Middle frontal gyrus (tissue), 1 donor: Measurements from ENCODE around the gene PCYT2.
"Not testable (repeated sequence)": the region's sequence is repeated elsewhere in the genome, so short reads cannot be mapped to it uniquely, and the experiment has no call there.

Source experiments
- DNase-seq: peaks from one replicate; pipeline ENCODE4 v3.0.0-alpha.2; 2015; ENCODE audit warnings: low spot score; ENCODE audit errors: extremely low spot score

Gene PCYT2

DNA sequence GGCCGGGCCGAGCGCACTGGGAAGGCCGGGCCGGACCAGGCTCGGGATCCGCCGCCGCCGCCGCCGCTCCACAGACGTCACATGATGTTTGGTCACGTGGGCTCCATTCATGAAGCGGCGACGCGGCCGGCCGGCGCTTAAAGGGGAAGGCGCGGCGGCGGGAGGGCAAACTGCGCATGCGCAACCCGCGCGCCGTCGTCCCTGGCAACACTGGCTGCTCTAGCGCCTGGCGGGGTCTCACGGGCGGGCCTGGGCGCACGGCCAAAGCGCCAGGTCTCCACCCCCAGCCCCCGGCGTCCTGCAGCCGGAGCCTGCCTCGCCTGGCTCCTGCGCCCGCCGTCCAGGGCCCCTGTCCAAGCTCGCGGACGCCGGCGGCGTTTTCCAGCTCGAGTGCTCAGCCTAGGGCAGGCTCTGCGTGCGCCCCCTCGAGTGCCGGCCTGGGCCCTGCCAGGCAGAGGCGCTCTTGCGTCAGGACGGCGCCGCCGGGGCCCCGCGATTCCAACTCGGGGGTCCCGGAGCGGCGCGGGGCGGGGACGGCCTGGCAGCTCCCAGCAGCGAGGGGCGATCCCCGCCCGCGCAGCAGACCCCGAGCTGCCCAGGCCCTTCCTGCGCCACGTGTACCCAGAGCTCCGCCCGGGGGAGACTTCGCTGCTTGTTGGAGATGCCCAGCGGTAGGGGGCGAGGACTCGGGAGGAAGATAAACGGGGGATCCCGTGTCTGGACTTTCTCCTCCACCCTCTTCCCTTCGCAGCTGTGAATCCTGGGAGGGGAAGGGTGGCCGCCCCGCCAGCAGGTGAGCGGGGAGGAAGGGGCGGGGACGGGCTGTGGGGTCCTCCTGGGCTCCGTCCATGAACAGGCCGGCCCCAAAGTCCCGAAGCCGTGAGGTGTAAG, 16.7 kb upstream of the PCYT2 start, which contains the start of gene MAFG:
Gene MAFG, minus strand, starts transcription at position 83 of the 891 bp plus-strand sequence. CDS start 4,550 bp downstream, outside the sequence.
- peak; percentile 91 for DNase-seq

DNA sequence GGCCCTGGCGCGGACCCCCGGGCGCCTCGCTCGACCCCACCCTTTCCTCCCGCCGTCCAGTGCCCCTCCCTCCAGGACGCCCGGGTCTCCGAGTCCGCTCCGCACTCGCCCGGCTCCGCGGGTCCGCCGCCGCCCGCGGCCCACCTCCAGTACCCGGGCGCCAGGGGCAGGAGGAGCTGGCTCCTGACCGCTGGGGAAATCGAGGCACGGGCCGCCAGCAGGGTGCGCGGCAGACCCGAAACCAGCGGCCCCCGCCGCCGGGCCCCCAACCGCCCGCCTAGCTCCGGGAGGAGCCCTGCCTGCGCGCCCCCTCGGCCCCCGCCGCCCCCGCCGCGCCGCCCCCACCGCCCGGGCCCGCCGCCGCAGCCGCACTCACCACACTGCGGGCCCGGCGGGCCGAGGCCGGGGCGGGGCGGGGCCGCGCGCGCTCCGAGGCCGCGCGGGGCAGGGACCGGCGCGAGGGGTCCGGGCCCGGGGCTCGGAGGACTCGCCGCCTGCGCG, 16.0 kb upstream of the PCYT2 start:
- no peak for DNase-seq

DNA sequence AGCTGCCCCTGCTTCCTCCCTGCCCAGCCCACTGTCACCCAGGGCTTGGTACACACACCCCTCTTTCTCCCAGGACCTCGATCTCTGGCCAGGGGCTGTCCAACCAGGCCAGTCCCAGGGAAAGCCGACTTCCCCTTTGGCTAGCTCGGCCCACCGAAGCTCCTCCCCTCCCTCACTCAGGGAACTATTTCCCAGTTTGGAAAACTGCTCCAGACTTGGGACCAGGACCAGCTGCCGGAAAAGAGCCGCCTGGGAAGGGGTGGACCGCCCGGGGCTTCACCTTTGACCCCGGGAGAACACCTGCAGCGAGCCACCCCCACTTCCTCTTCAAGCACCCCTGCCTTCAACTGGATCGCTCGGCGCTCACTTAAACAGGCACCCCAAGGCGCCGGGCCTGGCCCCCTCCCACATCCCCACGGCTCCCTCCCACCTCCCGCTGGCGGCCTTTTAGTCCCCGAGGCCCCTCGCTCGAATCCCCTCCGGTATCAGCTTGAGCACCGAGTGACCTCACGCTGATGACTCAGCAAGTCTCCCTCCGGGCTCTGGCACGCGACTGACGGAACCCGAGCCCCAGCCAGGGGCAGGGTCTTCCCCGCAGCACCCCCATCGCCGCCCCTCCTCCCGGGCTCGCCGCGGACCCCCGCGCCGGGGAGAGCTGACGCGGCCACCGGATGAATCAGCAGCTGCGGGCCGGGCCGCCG, 15.4 kb upstream of the PCYT2 start:
- DNase-seq: no peak

DNA sequence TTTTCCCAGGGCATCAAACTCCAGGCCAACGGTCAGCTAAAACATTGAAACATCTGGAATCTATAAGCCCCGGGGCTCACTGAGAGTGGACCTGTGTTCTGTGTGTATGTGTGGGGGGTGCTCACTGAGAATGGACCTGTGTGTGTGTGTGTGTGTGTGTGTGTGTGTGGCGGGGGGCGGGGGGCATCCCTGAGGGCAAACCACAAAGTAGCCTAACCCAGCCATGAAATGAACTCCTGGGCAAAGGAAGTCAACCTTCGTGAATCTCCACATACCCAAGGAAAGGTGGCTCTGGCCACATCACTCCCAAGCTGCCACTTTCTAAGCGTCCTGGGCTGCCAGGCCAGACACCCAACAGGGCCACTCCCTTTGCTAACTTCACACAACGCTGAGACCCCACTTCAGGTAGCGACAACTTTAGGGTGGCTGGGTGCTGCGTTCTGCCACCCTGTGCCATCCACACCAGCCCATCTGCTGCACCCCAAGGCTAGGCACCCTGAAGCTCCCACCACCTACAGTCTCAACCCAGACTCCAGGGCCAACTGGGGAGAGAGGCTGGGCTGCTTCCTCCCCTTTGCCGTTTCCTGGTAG, 14.8 kb upstream of the PCYT2 start:
- DNase-seq: no peak

DNA sequence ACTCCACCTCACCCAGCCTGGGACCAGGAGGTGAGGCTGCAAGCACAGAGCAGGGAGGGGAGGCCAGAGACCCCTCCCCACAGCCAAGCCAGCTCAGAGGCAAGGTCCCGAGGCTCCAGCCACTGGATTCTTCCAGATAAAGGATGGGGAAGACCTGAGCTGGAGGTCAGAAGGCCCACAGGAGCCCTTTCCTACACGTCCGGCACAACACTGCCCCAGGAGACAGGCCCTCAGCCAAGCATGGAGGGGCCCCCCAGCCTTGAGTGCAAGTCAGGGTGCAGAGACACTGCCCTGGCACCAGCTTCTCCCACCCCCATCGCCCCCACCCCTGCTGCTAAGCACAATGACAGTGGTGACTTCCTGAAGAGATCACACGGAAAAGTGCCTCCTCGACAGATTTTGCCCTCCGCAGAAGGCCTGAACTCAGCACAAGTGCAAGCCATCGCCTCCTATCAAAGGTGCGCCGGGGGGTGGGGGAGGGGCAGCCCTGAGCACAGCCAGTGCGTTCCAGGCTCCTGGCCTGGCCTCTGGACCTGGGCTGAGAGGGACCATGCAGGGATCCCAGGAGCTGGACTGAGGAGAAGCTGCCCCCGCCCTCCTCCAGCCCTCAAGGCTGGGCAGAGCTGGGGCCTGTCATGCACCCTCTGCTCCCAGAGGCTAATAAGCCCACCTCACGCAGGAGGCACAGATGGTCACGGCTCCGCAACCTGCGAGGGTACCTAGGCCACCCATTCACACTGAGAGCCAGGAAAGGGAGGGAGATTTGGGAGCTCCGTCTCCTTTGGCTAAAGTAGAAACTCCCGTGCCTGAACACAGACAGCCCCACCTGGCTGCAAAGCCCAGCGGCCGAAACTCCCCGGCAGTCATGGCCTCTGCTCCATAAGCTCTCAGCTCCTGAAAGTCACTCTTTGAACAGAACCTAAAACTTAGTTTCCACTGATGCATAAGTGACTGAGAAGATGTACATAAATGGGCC, 13.6 kb upstream of the PCYT2 start:
- no peak for DNase-seq

DNA sequence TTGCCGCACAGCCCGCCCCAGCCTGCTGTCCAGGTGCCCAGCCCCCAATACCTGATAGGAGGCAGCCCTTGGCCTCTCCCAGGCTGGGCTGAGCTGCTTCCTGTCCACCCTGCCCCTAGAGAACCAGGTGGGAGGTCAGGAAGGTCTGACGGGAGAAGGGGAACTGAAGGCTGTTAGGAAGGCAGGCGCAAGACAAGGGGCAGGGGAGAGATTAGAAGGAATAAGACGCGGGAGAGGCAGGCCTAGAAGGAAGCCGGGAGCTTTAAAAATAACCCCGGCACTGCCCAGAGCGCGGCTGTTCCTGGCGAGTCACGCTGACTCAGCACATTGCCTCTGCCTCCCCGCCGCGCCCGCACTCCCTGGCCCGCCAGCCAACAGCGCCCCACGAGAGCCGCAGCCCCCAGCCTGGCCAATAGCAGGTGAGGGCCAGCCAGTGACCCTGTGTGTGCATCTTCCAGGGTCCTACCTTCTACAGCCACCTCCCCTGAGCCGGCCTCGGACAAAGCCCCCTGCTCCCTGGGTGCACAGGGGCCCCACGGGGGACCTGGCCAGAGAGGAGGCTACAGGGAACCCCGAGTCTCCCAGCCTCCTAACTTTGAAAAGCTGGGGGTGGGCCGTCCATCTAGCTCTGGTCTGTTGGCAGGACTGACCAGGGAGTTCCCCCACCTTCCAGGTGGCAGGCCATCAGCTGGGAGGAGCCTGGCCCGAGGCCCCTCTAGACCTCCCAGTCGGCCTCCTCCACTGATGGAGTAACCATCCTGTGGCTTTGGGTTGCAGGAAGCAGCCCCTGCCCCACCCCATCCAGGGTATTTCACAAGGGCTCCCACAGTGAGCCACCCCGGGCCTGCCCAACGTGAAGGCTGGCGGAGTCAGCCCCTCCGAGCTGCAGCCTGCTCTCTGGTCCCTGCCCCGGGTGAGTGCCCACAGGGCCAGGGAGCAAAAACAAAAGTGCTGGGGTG, 12.4 kb upstream of the PCYT2 start:
- DNase-seq: no peak

DNA sequence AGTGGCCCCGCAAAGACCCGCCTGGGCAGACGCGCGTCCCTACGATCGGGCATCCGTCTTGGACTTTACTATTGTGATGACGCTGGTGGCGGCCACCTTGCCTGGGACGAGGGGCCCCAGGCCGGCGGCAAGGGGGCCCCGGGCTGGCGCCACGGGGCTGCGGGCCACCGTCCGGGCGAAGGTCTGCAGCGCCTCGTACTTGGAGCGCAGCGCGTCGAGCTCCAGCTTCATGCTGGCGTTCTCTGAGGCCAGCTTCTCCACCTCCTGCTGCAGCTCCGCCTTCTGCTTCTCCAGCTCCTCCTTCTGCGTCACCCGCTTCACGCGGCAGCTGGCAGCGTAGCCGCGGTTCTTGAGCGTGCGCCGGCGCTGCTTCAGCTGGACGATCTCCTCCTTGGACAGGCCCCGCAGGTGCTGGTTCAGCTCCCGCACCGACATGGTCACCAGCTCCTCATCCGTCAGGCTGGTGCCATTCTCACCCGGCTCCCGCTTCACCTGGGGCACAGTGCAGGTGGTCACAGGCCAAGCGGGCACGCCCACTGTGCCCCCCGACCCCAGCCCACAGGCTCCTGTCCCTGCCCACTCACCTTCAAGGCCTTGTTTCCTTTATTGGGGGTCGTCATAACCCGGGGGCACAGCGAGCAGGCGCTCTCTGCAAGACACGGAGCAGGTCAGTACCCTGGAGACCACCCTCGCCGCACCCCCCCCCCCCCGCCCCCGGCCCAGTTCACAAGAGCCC, 11.5 kb upstream of the PCYT2 start:
- DNase-seq: no peak

DNA sequence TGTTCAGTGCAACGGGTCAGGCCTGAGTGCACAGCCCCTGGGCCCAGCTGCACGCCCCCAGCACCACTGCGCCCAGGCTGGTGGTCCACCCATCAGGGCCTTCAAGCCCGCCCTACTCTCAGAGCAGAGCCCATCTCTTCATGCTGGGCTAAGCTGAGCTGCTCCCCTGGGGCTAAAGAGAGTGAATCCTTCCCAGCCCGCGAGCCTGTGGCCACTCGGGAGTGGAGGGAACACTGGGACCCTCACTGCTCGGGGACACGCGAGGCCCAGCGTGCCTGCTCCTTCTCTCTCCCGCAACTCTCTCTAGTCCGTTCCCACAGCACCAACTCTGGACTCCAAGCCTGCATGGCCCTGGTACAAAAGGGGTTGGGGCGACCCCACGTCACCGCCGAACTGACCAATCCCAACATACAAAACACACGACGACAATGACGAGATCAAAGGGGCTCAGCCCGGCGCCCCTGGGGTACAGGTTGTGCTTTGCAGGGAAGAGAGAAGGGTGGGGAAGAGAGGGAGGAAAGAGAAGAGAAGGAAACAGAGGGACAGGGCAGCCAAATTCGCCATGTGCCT, 10.9 kb upstream of the PCYT2 start:
- DNase-seq: no peak

DNA sequence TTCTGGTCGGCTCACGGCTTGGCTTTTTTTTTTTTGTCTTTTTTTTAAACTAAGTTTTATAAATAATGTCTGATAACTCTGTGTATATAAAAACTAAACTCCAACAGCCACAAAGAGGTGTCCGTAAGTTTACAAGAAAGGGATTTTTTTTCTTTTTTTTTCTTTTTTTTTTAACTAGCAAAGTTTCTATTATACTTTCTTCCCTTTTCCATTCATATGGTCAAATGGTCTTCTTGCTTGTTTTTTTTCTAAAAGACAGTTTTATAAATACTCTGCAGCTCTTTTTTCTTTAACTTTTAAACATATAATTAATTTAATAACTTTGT, 10.3 kb upstream of the PCYT2 start:
- DNase-seq: no peak

DNA sequence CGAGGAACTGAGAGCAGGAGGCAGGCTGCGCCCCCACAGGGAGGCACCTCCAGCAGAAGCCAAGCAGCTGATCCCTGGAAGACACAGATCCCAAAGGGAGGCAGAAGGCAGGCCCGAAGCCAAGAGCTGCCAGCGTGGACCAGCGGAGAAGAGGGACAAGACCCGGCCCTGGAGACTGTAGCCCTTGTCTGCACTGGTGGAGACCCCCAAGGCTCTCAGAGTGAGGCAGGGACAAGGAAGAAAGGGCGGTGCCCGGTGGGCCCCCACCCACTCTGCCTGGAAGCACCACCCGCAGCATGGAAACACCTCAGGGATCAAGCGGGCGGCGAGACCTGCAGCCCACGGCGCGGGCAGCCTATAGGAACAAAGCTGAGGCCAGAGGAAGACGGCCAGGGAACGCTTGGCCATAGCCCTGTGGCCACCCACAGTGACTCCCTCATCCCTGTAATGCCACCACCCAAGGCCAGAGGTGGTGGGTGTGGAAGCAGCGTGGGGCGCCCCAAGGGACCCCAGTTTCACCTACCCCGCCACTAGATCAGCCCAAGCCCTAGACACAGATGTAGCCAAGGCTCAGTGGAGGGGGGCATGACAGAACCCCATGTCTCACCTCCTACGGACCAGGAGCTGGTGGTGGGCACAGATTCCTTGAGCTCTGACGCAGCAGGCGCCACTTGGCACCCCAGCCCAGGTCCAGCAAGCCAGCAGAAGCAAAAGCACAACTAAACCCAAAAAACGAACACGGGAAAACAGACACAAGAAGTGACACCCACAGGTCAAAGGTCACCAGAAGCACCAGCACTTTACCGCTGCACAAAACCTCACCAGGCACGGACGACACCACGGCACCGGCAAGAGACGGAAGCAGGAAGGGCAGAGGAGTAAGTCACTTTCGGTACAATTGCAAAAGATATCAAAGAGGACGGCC, 9.7 kb upstream of the PCYT2 start:
- no peak for DNase-seq

DNA sequence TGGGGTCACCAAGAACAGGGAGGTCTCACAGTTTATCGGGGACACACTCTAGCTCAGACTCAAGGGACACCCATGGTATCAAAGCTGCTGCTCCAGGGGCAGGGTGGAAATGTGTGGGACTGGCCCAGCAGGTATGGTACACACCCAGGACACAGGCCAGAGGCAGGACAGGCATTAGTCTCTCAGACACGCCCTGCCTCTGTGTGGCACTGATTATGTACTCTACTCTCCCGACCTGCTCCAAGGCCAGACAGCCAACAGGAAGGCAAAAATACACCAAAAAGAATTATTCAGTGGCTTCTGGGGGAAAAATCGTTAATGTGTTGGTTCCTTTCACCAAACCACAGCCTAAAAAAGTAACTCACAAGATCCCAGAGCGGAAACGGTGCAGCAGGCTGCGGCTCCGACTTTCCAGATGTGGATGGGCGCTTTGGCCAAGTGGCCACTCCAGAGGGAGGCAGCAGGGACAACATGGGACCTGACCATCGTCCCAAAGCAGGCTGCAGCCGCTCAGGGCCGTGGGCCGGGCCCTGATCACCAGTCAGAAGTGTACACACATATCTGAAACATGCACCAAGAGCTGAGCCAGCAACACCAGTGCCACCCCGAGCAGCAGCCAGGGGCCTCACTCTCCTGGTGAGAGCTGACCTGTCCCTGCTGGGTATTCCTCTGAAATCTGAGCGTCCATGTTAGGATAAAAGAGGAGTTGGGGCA, 7.8 kb upstream of the PCYT2 start:
- no peak for DNase-seq

DNA sequence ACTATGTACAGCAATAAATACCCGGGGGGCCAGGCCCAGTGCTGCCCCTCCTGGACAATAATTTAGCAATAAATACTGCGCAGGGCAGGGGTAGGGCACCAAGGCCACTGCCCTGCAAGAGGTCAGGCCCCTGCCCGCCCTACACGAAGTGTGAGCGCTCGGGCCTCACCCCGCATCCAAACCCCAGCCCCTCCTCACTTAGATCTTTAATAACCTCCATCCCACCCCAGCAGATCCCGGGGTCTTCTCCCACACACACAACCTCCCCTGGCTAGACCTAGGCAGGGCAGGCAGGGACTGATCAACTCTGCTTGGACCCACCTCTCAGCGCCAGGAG, 7.1 kb upstream of the PCYT2 start:
- DNase-seq: not testable (repeated sequence)

DNA sequence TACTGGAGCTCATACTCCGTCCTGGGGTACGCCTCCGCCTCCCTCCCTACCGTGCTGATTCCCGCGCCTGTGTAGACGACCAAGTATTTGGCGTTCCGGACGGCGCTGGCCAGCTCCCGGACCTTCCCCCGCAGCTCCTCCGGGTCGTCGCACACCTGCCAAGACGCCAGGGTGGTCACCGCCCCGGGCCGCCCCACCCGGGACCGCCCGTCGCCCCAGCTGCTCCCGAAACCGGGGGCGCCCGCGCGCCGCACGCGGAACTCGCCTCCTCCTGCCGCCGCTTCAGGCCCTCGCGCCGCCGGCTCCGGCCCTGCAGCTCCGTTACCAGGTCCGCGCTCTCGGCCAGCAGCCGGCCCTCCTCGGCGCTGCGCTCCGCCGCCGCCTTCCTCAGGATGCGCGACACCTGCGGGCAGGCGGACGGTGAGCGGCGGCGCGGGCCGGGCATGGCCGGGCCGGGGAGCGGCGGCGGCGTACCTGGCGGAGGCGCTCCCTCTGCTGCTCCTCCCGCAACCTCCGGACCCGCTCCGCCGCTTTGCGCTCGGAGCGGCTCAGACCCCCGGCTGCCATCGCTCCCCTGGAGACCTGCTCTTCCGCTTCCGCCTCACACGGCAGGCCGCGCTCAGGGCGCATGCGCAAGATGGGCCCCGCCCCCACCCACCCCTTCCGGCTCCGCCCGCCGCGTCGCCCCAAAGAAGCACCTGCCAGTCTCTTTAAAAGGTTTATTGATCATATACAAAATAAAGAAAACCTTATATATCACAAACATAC, 6.5 kb upstream of the PCYT2 start, which contains the start of gene SIRT7:
Gene SIRT7, minus strand, starts transcription at position 612 of the 768 bp plus-strand sequence. Its CDS starts 45 bp downstream, at position 567.
- no peak for DNase-seq

DNA sequence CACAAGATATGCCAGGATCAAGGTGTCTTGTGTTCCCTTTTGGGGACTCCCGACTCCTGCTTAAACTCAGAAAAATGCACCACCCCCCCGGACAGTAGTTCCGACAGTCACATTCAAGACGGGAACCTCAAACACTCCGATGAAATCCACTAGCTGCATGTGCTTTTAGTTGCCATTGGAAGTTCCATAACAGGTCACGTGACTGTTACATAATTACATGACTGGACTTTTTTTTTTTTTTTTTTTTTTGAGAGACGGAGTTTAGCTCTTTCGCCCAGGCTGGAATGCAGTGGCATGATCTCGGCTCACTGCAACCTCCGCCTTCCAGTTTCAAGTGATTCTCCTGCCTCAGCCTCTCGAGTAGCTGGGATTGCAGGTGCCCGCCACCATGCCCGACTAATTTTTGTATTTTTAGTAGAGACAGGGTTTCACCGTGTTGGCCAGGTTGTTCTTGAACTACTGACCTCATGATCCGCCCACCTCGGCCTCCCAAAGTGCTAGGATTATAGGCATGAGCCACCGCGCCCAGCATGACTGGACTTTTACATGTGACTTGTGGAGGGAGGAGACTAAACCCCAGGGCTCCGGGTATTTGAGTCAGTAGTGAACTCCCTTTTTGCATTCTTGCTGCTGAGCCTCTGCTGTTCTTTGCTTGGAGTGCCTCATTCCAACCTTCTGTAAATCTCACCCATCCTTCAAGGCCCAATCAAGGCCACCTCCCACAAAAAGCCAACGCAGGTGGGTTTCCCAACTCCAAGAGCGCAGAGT, 5.2 kb upstream of the PCYT2 start:
- no peak for DNase-seq

DNA sequence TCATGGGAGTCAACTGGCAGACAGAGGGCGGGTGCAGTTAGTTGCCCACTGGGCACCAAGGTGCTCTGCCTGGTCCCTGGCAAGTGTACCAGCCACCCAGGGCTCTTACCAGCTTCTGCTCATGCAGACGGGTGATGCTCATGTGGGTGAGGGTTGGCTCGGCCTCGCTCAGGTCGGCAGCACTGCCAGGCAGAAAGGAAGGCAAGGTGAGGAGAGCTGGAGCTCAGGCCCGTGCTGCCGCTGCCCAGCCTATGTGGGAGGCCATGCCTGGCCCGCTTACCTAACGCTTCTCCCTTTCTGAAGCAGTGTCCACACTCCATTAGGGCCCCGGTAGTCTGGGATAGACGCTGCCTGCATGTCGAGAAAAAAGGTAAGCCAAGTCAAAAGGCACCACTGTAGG, 4.1 kb upstream of the PCYT2 start:
- DNase-seq: no peak
